Trophoblast cell (in vitro differentiated cells and primary cell): ENCODE measurements around the gene SQSTM1.

Experiments
- DNase-seq, 2 donors: peaks; one replicate each; pipeline ENCODE4 v3.0.0-alpha.2; 2016
- H2AFZ ChIP-seq: 2 replicates; pipeline ENCODE4 v1.6.1; 2013; ENCODE audit warnings: low read length, moderate library complexity, mild to moderate bottlenecking; ENCODE audit not compliant: insufficient read depth, poor library complexity
- H2AK5ac ChIP-seq: 2 replicates; pipeline ENCODE4 v1.6.1; 2013; ENCODE audit warnings: mild to moderate bottlenecking, low read length
- H2BK120ac ChIP-seq: 2 replicates; pipeline ENCODE4 v1.6.1; 2013; ENCODE audit warnings: low read length, mild to moderate bottlenecking, moderate library complexity; ENCODE audit not compliant: insufficient read depth, poor library complexity
- H2BK12ac ChIP-seq: 2 replicates; pipeline ENCODE4 v1.6.1; 2013; ENCODE audit warnings: mild to moderate bottlenecking, low read length, moderate library complexity
- H2BK5ac ChIP-seq: 2 replicates; pipeline ENCODE4 v1.6.1; 2013; ENCODE audit warnings: low read length, low read depth, moderate library complexity, mild to moderate bottlenecking; ENCODE audit not compliant: poor library complexity
- H3K14ac ChIP-seq: 2 replicates; pipeline ENCODE4 v1.6.1; 2013; ENCODE audit warnings: mild to moderate bottlenecking, low read length
- H3K18ac ChIP-seq: 2 replicates; pipeline ENCODE4 v1.6.1; 2013; ENCODE audit warnings: mild to moderate bottlenecking, low read length
- H3K23ac ChIP-seq: 2 replicates; pipeline ENCODE4 v1.6.1; 2013; ENCODE audit warnings: low read length
- H3K27ac ChIP-seq: 2 replicates; pipeline ENCODE4 v1.5.1; 2013; ENCODE audit warnings: low read depth, mild to moderate bottlenecking, inconsistent platforms, low read length, moderate library complexity
- H3K27me3 ChIP-seq: 2 replicates; pipeline ENCODE4 v1.6.1; 2013; ENCODE audit warnings: inconsistent platforms, mild to moderate bottlenecking, low read length, moderate library complexity; ENCODE audit not compliant: insufficient read depth
- H3K36me3 ChIP-seq, 2 experiments: 1 replicate in 1 of 2; 2 replicates in 1 of 2; pipeline ENCODE4 v1.6.1; 2013; ENCODE audit warnings: low read length in 2 of 2, mild to moderate bottlenecking in 2 of 2, moderate library complexity in 1 of 2; ENCODE audit not compliant: insufficient read depth in 2 of 2, control insufficient read depth in 1 of 2
- H3K4ac ChIP-seq: 2 replicates; pipeline ENCODE4 v1.6.1; 2013; ENCODE audit warnings: low read depth, mild to moderate bottlenecking, low read length, moderate library complexity
- H3K4me1 ChIP-seq, 2 experiments: 1 replicate in 1 of 2; 2 replicates in 1 of 2; pipeline ENCODE4 v1.6.1; 2013; ENCODE audit warnings: low read length in 2 of 2, mild to moderate bottlenecking in 2 of 2, moderate library complexity in 1 of 2; ENCODE audit not compliant: insufficient read depth in 2 of 2, control insufficient read depth in 1 of 2
- H3K4me2 ChIP-seq: 2 replicates; pipeline ENCODE4 v1.6.1; 2013; ENCODE audit warnings: inconsistent platforms, mild to moderate bottlenecking, low read length, moderate library complexity
- H3K4me3 ChIP-seq: 2 replicates; pipeline ENCODE4 v1.5.1; 2013; ENCODE audit warnings: mild to moderate bottlenecking, low read depth, low read length, inconsistent platforms
- H3K79me1 ChIP-seq: one replicate; pipeline ENCODE4 v1.6.1; 2013; ENCODE audit warnings: low read length
- H3K79me2 ChIP-seq: 2 replicates; pipeline ENCODE4 v1.6.1; 2013; ENCODE audit warnings: low read length, mild to moderate bottlenecking; ENCODE audit not compliant: control insufficient read depth, insufficient read depth, poor library complexity
- H3K9ac ChIP-seq: 2 replicates; pipeline ENCODE4 v1.6.1; 2013; ENCODE audit warnings: mild to moderate bottlenecking, low read length
- H3K9me3 ChIP-seq: 2 replicates; pipeline ENCODE4 v1.6.1; 2013; ENCODE audit warnings: low read depth, mild to moderate bottlenecking, control low read depth, inconsistent platforms, low read length; ENCODE audit not compliant: insufficient read depth
- H4K12ac ChIP-seq: 2 replicates; pipeline ENCODE4 v1.6.1; 2013; ENCODE audit warnings: low read depth, mild to moderate bottlenecking, low read length, moderate library complexity
- H4K8ac ChIP-seq: 2 replicates; pipeline ENCODE4 v1.6.1; 2013; ENCODE audit warnings: low read depth, mild to moderate bottlenecking, low read length, moderate library complexity
- H4K91ac ChIP-seq: one replicate; pipeline ENCODE4 v1.6.1; 2013; ENCODE audit warnings: low read depth, mild to moderate bottlenecking, low read length, moderate library complexity
- WGBS: extraction: QIAGEN DNeasy Blood & Tissue Kit; methylation state at CpG from one replicate; pipeline ENCODE4 v1.1.7; 2013; ENCODE audit warnings: missing lambda C conversion rate; ENCODE audit not compliant: insufficient read length, insufficient coverage; ENCODE audit errors: extremely low coverage; 5-methylcytosine and 5-hydroxymethylcytosine counted together

The SQSTM1 gene

DNA sequence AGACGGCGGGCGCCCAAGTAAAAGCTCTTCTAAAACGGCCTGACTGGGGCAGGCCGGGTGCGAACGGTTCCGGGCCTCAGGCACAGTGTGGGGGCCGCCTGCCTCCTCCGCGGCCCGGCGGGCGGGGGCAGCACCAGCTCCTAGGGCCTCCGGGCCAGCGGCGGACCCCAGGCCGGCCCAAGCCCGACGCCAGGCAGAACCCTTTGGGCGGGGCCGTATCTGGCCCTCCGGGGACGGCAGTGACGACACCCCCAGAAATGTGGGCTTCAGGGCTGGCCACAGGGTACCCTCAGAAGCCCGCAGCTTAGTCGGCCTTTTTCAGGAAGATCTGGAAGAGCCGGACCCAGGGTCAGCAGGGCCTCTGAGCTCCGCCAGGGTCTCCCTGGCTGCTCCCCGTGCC, 23.0 kb upstream of the SQSTM1 start:
- Histone ChIP-seq H3K23ac (no peak overlapping the region), H3K4ac (no peak overlapping the region), H3K27me3 (no peaks in the 10 kb centered on the region), H3K4me1 (peaks cover 8 to 15% of the 10 kb centered on the region in 2 experiments), H2AFZ (no peak overlapping the region), H4K8ac (no peak overlapping the region), H3K14ac (no peak overlapping the region), H2BK120ac (no peak overlapping the region), H2AK5ac (no peak overlapping the region), H3K27ac (no peak overlapping the region), H3K9me3 (no peaks in the 10 kb centered on the region), H3K79me2 (peaks cover 4% of the 10 kb centered on the region), H3K36me3 (peaks cover 56 to 57% of the 10 kb centered on the region in 2 experiments), H4K91ac (no peak overlapping the region), H3K4me3 (no peak overlapping the region), H3K4me2 (no peak overlapping the region), H3K9ac (no peak overlapping the region), H3K18ac (no peak overlapping the region), H2BK5ac (no peak overlapping the region), H2BK12ac (no peak overlapping the region), H3K79me1 (peaks cover 7% of the 10 kb centered on the region), H4K12ac (no peak overlapping the region)
- no CpG with 5 or more reads among the region's 30 CpGs for WGBS
- DNase-seq = no peak

DNA sequence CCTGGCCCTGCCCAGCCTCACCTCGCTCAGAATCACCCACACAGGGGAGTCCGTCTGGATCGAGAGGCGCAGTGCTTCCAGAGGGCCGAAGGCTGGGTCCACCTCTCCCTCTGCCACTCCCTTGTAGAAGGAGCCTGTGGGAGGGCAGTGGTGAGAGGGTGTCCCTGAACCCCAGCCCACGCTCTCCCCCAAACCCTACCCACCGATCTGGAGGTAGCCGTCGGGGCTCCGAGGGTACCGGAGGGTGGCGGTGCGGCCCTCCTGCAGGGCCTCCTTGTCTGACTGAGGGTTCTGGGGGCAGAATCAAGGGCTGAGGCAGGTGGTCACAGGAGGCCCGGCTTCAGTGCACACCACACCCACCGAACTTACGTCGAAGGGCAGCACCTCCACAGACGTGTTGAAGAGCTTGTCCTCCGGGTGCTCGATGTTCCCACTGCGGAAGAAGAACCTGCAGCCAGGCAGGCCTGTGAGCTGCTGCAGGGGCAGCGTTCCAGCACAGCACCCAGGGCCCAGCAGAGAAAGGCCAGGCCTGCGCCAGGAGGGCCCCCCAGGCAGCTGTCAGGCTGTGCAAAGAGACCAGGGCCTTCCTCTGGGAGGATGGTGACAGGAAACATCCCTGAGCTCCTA, 22.4 kb upstream of the SQSTM1 start:
- peaks cover 7% of the 10 kb centered on the region for H3K79me1 ChIP-seq
- DNase-seq = no peak
- H3K79me2 ChIP-seq = peaks cover 4% of the 10 kb centered on the region
- H2AFZ ChIP-seq = no peak overlapping the region
- no peak overlapping the region for H4K12ac ChIP-seq
- H3K4me2 ChIP-seq = no peak overlapping the region
- no peak overlapping the region for H2AK5ac ChIP-seq
- H3K36me3 ChIP-seq = peaks cover 59 to 60% of the 10 kb centered on the region in 2 experiments
- WGBS = no CpG with 5 or more reads among the region's 23 CpGs
- no peak overlapping the region for H3K18ac ChIP-seq
- H3K27ac ChIP-seq = no peak overlapping the region
- no peak overlapping the region for H4K8ac ChIP-seq
- no peak overlapping the region for H2BK5ac ChIP-seq
- no peak overlapping the region for H3K4ac ChIP-seq
- no peak overlapping the region for H2BK12ac ChIP-seq
- H3K23ac ChIP-seq = no peak overlapping the region
- no peaks in the 10 kb centered on the region for H3K9me3 ChIP-seq
- H3K14ac ChIP-seq = no peak overlapping the region
- peaks cover 11 to 15% of the 10 kb centered on the region in 2 experiments for H3K4me1 ChIP-seq
- no peak overlapping the region for H3K9ac ChIP-seq
- H2BK120ac ChIP-seq = no peak overlapping the region
- no peak overlapping the region for H4K91ac ChIP-seq
- no peaks in the 10 kb centered on the region for H3K27me3 ChIP-seq
- no peak overlapping the region for H3K4me3 ChIP-seq

DNA sequence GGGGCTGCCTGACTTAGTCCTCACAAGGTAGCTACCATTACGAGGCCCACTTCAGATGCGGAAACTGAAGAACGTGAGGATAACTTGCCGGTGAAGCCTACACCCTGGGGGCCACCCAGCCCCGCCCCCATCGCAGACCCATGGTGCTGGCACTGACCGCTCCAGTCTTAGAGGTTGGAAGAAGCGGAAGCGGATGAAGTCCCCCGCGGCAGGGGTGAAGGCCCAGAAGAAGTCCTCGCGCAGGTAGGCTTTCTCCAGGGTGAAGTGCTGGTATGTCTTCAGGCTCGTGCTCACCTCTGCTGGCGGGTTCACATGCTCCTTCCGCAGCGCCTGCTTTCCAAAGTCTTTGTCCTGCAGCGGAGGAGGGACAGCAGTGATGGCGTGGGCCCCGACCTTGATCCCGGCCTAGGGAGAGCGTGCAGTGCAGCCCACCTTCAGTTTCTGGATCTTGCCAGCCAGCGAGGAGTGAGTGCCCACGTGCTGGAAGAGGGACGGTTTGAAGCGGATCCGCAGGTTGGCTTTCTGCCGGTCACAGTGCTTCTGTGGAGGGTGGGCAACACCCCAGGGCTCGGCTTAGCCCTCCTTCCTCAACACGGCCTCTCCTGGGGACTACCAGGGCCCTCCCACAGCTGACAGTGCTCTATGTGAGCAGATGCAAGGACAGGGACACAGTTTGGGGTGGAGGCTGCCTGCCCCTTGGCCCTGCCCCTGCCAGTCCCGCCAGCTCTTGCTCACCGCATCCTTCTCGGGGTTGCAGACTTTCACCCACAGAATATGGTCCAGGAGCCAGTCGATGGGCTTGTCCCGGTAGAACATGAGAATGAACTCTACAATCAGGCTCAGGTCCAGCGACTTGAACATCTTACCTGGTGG, 21.7 kb upstream of the SQSTM1 start:
- no peak overlapping the region for H2AFZ ChIP-seq
- no peak overlapping the region for H3K9ac ChIP-seq
- H3K36me3 ChIP-seq = peaks cover 60 to 61% of the 10 kb centered on the region in 2 experiments
- H4K8ac ChIP-seq = no peak overlapping the region
- H3K79me2 ChIP-seq = peaks cover 6% of the 10 kb centered on the region
- no peak overlapping the region for H3K27ac ChIP-seq
- H2BK12ac ChIP-seq = no peak overlapping the region
- no peak overlapping the region for H2BK5ac ChIP-seq
- H2AK5ac ChIP-seq = no peak overlapping the region
- H3K4me2 ChIP-seq = no peak overlapping the region
- H4K91ac ChIP-seq = no peak overlapping the region
- WGBS = no CpG with 5 or more reads among the region's 36 CpGs
- no peaks in the 10 kb centered on the region for H3K27me3 ChIP-seq
- no peak overlapping the region for H2BK120ac ChIP-seq
- peaks cover 7% of the 10 kb centered on the region for H3K79me1 ChIP-seq
- H3K4me1 ChIP-seq = peaks cover 14 to 18% of the 10 kb centered on the region in 2 experiments
- no peak overlapping the region for H3K18ac ChIP-seq
- no peak overlapping the region for H4K12ac ChIP-seq
- no peak overlapping the region for H3K4ac ChIP-seq
- H3K9me3 ChIP-seq = no peaks in the 10 kb centered on the region
- H3K23ac ChIP-seq = no peak overlapping the region
- H3K4me3 ChIP-seq = no peak overlapping the region
- DNase-seq = no peak
- H3K14ac ChIP-seq = no peak overlapping the region

DNA sequence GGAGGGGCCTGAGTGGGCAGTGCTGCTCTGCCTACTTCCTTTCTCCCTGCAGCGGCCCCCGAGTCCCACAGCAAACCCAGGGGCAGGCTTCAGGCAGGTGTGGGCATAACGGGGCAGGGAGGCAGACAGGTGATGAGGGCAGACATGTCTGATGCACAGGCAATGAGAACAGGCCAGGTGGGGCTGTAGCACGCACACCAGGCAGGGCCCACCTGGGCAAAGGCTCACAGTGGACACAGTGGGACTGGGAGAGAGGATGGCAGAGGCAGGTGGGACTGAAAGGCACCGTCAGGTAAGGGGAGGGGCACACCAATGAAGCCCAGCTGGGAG, 21.1 kb upstream of the SQSTM1 start:
- Histone ChIP-seq H2AFZ (no peak overlapping the region), H2BK120ac (no peak overlapping the region), H3K23ac (no peak overlapping the region), H4K12ac (no peak overlapping the region), H3K27ac (no peak overlapping the region), H3K18ac (no peak overlapping the region), H3K9ac (no peak overlapping the region), H3K4me2 (no peak overlapping the region), H2BK12ac (no peak overlapping the region), H3K4ac (no peak overlapping the region), H2AK5ac (no peak overlapping the region), H4K91ac (no peak overlapping the region), H3K36me3 (peaks cover 63% of the 10 kb centered on the region in 2 experiments), H3K79me2 (peaks cover 6% of the 10 kb centered on the region), H2BK5ac (no peak overlapping the region), H3K27me3 (no peaks in the 10 kb centered on the region), H3K79me1 (peaks cover 7% of the 10 kb centered on the region), H3K14ac (no peak overlapping the region), H3K9me3 (no peaks in the 10 kb centered on the region), H4K8ac (no peak overlapping the region), H3K4me1 (peaks cover 14 to 20% of the 10 kb centered on the region in 2 experiments), H3K4me3 (no peak overlapping the region)
- DNase-seq = no peak
- WGBS = no CpG with 5 or more reads among the region's 5 CpGs
